IPS-20b (cell line): Measurements from ENCODE around the gene NCK2.

Experiments
- H3K27ac ChIP-seq: one replicate; pipeline ENCODE4 v1.5.1; 2013; ENCODE audit warnings: low read length
- H3K27me3 ChIP-seq: 2 replicates; pipeline ENCODE4 v1.6.1; 2013; ENCODE audit warnings: mild to moderate bottlenecking, low read length, inconsistent platforms; ENCODE audit not compliant: insufficient read depth
- H3K36me3 ChIP-seq: 2 replicates; pipeline ENCODE4 v1.6.1; 2013; ENCODE audit warnings: low read depth, mild to moderate bottlenecking, inconsistent platforms, low read length, moderate library complexity; ENCODE audit not compliant: insufficient read depth
- H3K4me1 ChIP-seq: 2 replicates; pipeline ENCODE4 v1.6.1; 2013; ENCODE audit warnings: mild to moderate bottlenecking, control low read depth, inconsistent platforms, low read length, moderate library complexity; ENCODE audit not compliant: insufficient read depth
- H3K4me3 ChIP-seq: 2 replicates; pipeline ENCODE4 v1.5.1; 2013; ENCODE audit warnings: mild to moderate bottlenecking, low read length, inconsistent platforms
- H3K9ac ChIP-seq: 2 replicates; pipeline ENCODE4 v1.6.1; 2013; ENCODE audit warnings: low read depth, mild to moderate bottlenecking, inconsistent platforms, low read length, moderate library complexity
- H3K9me3 ChIP-seq: 2 replicates; pipeline ENCODE4 v1.6.1; 2013; ENCODE audit warnings: mild to moderate bottlenecking, low read depth, low read length, inconsistent platforms; ENCODE audit not compliant: insufficient read depth

Gene NCK2

DNA sequence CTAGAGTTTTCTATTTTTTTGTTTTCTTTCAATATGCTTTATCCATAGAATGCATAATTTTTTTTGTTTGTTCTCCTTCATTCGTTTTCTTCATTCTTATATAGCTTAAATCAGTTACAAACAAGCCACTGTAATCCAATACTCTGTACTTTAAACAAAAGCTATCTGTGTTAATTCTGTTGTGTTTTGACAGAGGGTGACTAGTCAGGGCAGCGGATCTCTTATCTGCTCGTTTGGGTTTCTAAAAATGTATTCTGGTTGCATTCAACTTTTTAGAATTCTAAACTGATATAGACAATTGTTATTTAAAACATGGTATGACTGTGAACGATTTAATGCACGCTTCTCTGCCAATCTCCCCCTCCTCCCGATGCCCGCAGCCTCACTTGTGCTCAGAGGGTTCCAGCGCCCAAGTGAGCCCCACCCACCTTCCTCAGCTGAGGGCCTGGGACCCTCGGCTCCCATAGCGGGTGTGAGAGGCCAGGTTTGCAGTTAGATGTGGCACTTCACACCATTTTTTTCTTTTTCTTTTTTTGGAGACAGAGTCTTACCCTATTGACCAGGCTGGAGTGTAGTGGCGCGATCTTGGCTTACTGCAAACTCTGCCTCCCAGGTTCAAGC is 44.1 kb downstream of the NCK2 start:
- Histone ChIP-seq H3K9me3 (no peaks in the 10 kb centered on the region), H3K4me1 (peaks cover 9% of the 10 kb centered on the region), H3K4me3 (no peak overlapping the region), H3K36me3 (no peaks in the 10 kb centered on the region), H3K27ac (no peak overlapping the region), H3K27me3 (no peaks in the 10 kb centered on the region), H3K9ac (no peak overlapping the region)

GRCh38 chr2:105789745-105790460 is 45.2 kb downstream of the NCK2 start:
- H3K9me3 ChIP-seq = no peaks in the 10 kb centered on the region
- H3K27ac ChIP-seq = no peak overlapping the region
- H3K27me3 ChIP-seq = no peaks in the 10 kb centered on the region
- H3K9ac ChIP-seq = no peak overlapping the region
- peaks cover 9% of the 10 kb centered on the region for H3K4me1 ChIP-seq
- H3K36me3 ChIP-seq = no peaks in the 10 kb centered on the region
- no peak overlapping the region for H3K4me3 ChIP-seq

DNA sequence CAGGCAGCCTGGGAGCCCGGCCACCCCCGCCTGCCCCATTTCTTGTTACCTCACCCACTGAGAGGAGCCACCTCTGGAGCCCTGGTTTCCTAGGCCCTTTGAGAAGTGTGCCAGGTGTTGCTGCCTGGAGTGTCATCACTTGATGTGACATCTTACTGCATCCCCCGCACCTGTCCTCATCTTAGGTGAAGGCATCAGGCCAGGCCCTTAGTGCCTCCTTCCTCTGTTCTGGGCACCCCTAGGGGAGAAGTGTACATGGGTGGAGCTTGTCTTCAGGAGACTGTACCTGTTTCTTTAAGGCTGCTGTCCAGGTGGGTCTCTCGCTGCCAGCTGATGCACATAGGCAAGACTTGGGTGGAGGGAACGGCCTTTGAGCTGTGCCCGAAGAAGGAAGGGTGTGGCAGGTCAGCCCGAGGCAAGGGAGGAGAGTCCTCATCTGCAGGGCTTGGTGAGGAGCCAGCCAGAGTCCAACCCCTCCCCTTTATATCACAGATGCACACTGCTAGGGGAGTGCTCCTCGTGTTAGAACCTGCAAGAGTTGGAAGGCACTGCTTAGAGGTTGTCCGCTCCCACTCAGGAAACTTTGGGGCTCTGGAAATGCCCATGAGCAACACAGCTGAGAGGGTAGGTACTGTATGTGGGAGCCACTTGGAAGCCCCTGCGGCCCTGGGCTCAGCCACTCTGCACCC is 45.9 kb downstream of the NCK2 start:
- Histone ChIP-seq H3K9me3 (no peaks in the 10 kb centered on the region), H3K27ac (no peak overlapping the region), H3K36me3 (no peaks in the 10 kb centered on the region), H3K4me1 (peaks cover 16% of the 10 kb centered on the region), H3K9ac (no peak overlapping the region), H3K27me3 (no peaks in the 10 kb centered on the region), H3K4me3 (no peak overlapping the region)

DNA sequence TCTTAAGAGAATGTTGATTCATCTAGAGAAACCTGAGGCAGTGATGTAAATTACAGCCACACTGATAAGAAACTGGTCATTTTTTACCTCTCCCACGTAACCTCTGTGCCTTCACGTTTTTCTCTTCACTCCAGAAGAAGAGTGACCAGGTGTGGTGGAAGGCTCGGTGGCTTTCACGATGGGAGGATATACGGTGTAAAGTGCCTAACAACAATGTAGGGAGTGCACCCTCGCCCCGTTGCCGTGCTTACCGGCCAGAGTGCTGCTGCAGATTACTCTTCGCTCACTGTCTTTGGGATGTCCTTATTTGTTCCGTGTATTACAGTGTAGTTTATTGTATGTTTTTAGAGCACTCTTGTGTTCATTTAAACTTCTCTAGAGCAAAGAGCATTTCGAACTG is 46.5 kb downstream of the NCK2 start:
- no peaks in the 10 kb centered on the region for H3K9me3 ChIP-seq
- H3K9ac ChIP-seq = no peak overlapping the region
- H3K36me3 ChIP-seq = no peaks in the 10 kb centered on the region
- H3K4me1 ChIP-seq = peaks cover 22% of the 10 kb centered on the region
- no peaks in the 10 kb centered on the region for H3K27me3 ChIP-seq
- H3K4me3 ChIP-seq = no peak overlapping the region
- H3K27ac ChIP-seq = no peak overlapping the region

DNA sequence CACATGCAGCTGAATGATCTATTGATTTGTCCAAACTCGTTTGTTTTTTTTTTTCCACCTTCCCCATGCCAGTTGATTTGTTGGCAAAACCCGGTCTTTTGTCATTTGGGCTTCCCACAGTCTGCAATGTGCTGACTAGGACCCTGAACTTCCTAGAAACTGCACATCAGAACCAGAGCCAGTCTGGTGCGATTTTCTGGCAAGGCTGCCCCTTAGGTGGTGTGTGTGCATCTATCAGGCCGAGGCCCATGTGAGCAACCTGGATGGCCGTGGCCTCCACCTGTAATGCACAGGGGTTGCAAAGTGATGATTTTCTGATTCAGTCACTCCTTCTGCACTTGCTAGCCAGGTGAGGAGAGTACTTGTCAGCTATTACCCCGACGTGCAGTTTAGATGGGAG is 47.8 kb downstream of the NCK2 start:
- no peak overlapping the region for H3K27ac ChIP-seq
- H3K36me3 ChIP-seq = no peaks in the 10 kb centered on the region
- no peaks in the 10 kb centered on the region for H3K9me3 ChIP-seq
- no peak overlapping the region for H3K4me3 ChIP-seq
- H3K9ac ChIP-seq = no peak overlapping the region
- peaks cover 35% of the 10 kb centered on the region for H3K4me1 ChIP-seq
- no peaks in the 10 kb centered on the region for H3K27me3 ChIP-seq

DNA sequence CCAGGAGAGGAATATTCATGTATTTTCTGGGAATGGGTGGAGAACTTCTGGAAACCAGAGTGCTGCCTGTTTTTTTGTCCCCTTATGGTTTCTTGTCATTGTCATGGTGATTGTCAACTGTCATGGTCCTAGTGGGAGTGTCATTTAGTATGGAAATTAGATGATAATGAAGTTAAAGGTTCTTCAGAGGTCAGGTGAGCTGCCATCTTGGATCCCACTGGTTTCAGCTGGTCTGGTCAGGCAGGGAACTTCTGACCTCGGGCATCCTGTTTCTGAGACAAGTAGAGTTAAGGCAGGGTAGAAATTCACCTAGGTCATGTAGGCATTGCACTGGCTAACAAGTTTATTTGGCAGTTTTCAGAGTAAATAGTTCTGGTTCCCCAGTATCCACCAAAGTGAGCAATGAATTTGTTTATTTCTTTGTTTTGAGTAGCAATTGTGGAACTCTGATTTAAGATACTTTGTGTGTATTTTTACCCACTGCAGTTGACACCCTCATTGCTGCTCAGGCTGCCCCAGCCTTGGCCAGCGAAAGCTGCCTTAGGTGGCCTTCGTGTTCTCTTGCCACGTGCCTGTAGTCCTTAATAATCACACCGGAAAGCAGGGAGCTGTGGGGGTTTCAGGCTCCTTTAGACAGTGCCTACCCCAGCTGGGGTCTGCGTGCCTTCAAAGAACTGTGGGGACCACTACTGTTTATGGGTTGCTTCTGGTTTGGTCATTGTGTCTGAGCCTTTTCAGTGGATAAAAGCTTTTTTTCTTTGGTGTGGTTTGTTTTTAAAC is 48.7 kb downstream of the NCK2 start:
- Histone ChIP-seq H3K4me3 (no peak overlapping the region), H3K27me3 (no peaks in the 10 kb centered on the region), H3K4me1 (peaks cover 42% of the 10 kb centered on the region), H3K9me3 (no peaks in the 10 kb centered on the region), H3K27ac (no peak overlapping the region), H3K9ac (no peak overlapping the region), H3K36me3 (no peaks in the 10 kb centered on the region)

DNA sequence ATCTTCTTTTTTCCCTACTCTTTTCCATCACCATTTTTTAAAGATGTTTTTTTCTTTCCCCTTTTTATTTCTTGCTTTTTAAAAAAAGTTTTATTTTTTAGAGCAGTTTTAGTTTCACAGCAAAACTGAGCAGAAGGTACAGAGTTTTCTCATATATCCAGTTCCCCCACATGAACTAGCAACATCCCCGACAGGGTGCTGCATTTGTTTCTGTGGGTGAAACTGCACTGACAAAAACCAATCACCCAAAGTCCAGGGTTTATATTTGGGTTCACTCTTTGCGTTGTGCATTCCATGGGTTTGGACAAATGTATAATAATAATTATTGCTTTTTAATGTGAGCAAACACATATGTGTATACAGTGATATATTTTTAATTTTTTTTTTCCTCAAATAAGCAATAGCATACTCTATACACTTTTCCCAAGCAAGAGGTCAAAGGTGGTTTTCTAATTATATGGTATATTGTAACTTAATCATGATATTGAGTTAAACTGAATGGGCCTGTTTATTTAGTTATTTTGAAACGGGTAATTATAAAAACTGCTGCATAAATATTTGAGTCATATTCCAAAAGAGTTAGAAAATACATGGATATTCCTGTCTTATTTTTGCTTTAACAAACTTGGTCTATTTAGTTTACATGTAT is 50.3 kb downstream of the NCK2 start:
- no peak overlapping the region for H3K9ac ChIP-seq
- H3K9me3 ChIP-seq = no peaks in the 10 kb centered on the region
- H3K27me3 ChIP-seq = no peaks in the 10 kb centered on the region
- H3K4me3 ChIP-seq = no peak overlapping the region
- H3K36me3 ChIP-seq = no peaks in the 10 kb centered on the region
- peaks cover 34% of the 10 kb centered on the region for H3K4me1 ChIP-seq
- no peak overlapping the region for H3K27ac ChIP-seq

DNA sequence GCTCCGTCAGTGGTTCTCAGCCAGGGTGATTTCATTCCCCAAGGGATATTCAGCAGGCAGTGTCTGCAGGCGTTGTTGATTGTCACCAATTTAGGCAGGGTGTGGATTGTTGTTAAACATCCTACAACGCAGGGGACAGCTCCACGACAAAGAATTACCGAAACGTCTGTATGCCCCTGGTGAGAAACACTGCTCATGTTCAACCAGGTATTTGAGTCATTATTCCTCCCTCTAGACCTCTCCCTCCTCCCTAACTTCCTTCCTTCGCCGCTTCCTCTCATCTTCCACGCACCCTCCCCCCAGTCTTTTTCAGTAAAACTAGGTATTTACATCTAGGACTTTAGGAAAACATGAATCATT is 50.8 kb downstream of the NCK2 start:
- H3K36me3 ChIP-seq = no peaks in the 10 kb centered on the region
- H3K27me3 ChIP-seq = no peaks in the 10 kb centered on the region
- no peak overlapping the region for H3K9ac ChIP-seq
- H3K27ac ChIP-seq = no peak overlapping the region
- H3K4me3 ChIP-seq = no peak overlapping the region
- peaks cover 33% of the 10 kb centered on the region for H3K4me1 ChIP-seq
- no peaks in the 10 kb centered on the region for H3K9me3 ChIP-seq

GRCh38 chr2:105796131-105796638 is 51.5 kb downstream of the NCK2 start:
- no peaks in the 10 kb centered on the region for H3K27me3 ChIP-seq
- no peaks in the 10 kb centered on the region for H3K36me3 ChIP-seq
- H3K4me3 ChIP-seq = no peak overlapping the region
- no peak overlapping the region for H3K9ac ChIP-seq
- H3K27ac ChIP-seq = no peak overlapping the region
- H3K9me3 ChIP-seq = no peaks in the 10 kb centered on the region
- H3K4me1 ChIP-seq = peaks cover 33% of the 10 kb centered on the region

DNA sequence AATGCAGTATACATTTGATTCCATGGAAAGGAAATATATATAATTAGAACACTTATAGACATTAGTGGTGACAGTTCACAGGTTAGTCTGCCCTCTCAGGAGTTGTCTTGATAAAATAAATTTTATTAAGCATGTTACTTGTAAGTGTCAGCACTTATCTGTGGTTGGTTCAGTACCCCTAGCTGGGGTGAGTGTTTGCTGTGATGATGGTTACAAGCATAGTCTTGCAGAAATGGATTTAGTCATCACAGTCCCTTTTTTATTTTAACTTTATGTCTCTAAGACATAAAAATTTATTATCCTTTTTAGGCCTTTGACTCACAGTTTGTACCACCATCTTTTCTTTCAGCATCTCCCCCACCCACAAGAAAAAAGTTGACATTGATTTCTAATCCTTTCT is 52.1 kb downstream of the NCK2 start:
- H3K4me3 ChIP-seq = no peak overlapping the region
- H3K27me3 ChIP-seq = no peaks in the 10 kb centered on the region
- H3K9me3 ChIP-seq = no peaks in the 10 kb centered on the region
- H3K4me1 ChIP-seq = peaks cover 38% of the 10 kb centered on the region
- H3K9ac ChIP-seq = peak overlapping the region; percentile 1; the same call in 1 of the 2 replicates
- no peaks in the 10 kb centered on the region for H3K36me3 ChIP-seq
- no peak overlapping the region for H3K27ac ChIP-seq

GRCh38 chr2:105797298-105797819 is 52.6 kb downstream of the NCK2 start:
- Histone ChIP-seq H3K9ac (peak overlapping the region; percentile 1; the same call in 1 of the 2 replicates), H3K27me3 (no peaks in the 10 kb centered on the region), H3K4me1 (peaks cover 38% of the 10 kb centered on the region), H3K27ac (no peak overlapping the region), H3K4me3 (no peak overlapping the region), H3K36me3 (no peaks in the 10 kb centered on the region), H3K9me3 (no peaks in the 10 kb centered on the region)
